ENCODE measurements around the gene GOLPH3. TPM values are rescaled to one million over a fixed set of nuclear protein-coding genes. Genes with fewer than 3 reads are reported as not detected.
"Not testable (repeated sequence)": the region's sequence is repeated elsewhere in the genome, so short reads cannot be mapped to it uniquely, and the experiment has no call there.

The GOLPH3 gene
- total RNA-seq, 1 experiment from 2014 or later = 88.3 TPM

DNA sequence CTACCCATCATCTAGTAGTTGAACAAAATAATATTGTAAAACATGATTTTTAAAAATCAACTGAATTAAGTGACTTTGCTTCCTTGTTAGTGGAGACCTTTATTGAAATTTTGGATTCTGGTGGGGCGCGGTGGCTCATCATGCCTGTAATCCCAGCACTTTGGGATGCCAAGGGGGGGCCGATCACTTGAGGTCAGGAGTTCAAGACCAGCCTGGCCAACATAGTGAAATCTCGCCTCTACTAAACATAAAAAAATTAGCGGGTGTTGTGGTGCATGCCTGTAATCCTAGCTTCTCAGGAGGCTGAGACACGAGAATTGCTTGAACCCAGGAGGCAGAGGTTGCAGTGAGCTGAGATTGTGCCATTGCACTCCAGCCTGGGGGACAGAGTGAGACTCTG is 95.3 kb downstream of the GOLPH3 start:
- DNase-seq (ENCODE audit: extremely low read depth, low read depth) = not testable (repeated sequence)

- DNase-seq (ENCODE audit: extremely low read depth, low read depth) = peak; percentile 51
Measured at GRCh38 chr5:32076699-32077695, 97.1 kb downstream of the GOLPH3 start.

Small RNA genes lying within 50 kb of the gene (small RNA-seq; reads per million reads assigned to genes)
- 0 reads per million in 2 experiments for gene RF00019

Other genes with a start within 250 kb of the GOLPH3 start
- gene MTMR12, start 138.6 kb upstream of the GOLPH3 start, total RNA-seq (2014; rRNA removed; shearing (Covaris generic)) = 20.3 and 21.6 TPM in 2 replicates

All from NCI-H460 (cell line).